HepG2 (cell line): ENCODE results near the gene CNOT10. TPM values are rescaled to one million over a fixed set of nuclear protein-coding genes. Genes with fewer than 3 reads are reported as not detected.

Experiments used
- ATAC-seq: fragments of 200-7000 bp; cut with Tn5 transposase; 3 replicates; pipeline ENCODE4 v1.9.1; 2020; ENCODE audit warnings: mild to moderate bottlenecking, moderate library complexity
- BruUV-seq: library from RNA; stranded (reverse); fragments of 400-500 nt; replicated peaks from 2 replicates; lab custom pipeline; 2021; lab: Mats Ljungman, UMichigan
- CTCF ChIA-PET: fragments of 300-600 bp; formaldehyde crosslinking; extraction: SDS; loops from one replicate; lab custom pipeline; 2021; ENCODE audit warnings: low total read pairs, inconsistent platforms, low intra/inter-chr PET ratio; lab: Yijun Ruan, JAX
- POLR2A ChIA-PET: fragments of 350-600 bp; sonication (Branson Sonifier 250); formaldehyde crosslinking; loops from one replicate; lab custom pipeline; 2020; ENCODE audit warnings: antibody characterized with exemption, inconsistent platforms; lab: Yijun Ruan, JAX
- DNase-seq: peaks from one replicate; pipeline ENCODE4 v3.0.0-alpha.2; 2015; ENCODE audit warnings: low spot score
- FAIRE-seq: peaks from 3 replicates; lab custom pipeline; 2011; peaks lifted over from hg19 to GRCh38; lab: Jason Lieb, UNC
- H2AFZ ChIP-seq: one replicate; pipeline ENCODE4 v1.6.1; 2011; ENCODE audit warnings: low read length, inconsistent platforms
- H3K27ac ChIP-seq: fragments of 300-600 bp; 3 replicates; pipeline ENCODE4 v1.8.0; 2011; ENCODE audit warnings: mixed run types, mild to moderate bottlenecking, mixed read lengths, low read length, inconsistent platforms; ENCODE audit not compliant: insufficient read depth; ENCODE audit errors: extremely low read length
- H3K27me3 ChIP-seq, 2 experiments: fragments of 200-600 bp in 1 of 2; 2 replicates in 1 of 2; 3 replicates in 1 of 2; pipeline versions ENCODE4 v1.6.0 to v1.8.0; 2011; ENCODE audit warnings: low read length in 2 of 2, mild to moderate bottlenecking in 2 of 2, moderate library complexity in 2 of 2, inconsistent platforms in 1 of 2; ENCODE audit not compliant: insufficient read depth in 2 of 2, control insufficient read depth in 1 of 2
- H3K36me3 ChIP-seq, 2 experiments: fragments of 200-600 bp in 1 of 2; replicated peaks in 1 of 2; 2 replicates in 1 of 2; 3 replicates in 1 of 2; pipeline versions ENCODE4 v1.5.1 to v1.8.0; 2011; ENCODE audit warnings: low read length in 2 of 2, inconsistent platforms in 1 of 2; ENCODE audit not compliant: insufficient read depth in 2 of 2, control insufficient read depth in 1 of 2
- H3K4me1 ChIP-seq: 2 replicates; pipeline ENCODE4 v1.5.1; 2012; ENCODE audit warnings: low read length, inconsistent platforms; ENCODE audit not compliant: insufficient read depth
- H3K4me2 ChIP-seq: 2 replicates; pipeline ENCODE4 v1.6.0; 2011; ENCODE audit warnings: low read depth, low read length, inconsistent platforms
- H3K4me3 ChIP-seq, 3 experiments: fragments of 200-600 bp in 1 of 3; sonication (generic), shearing (Covaris generic) in 1 of 3; replicated peaks in 1 of 3; 2 replicates each; pipeline ENCODE4 v1.5.1; 2011 to 2016; ENCODE audit warnings: low read length in 3 of 3, inconsistent platforms in 2 of 3, low read depth in 2 of 3, mild to moderate bottlenecking in 2 of 3, control low read depth in 1 of 3, mixed read lengths in 1 of 3; ENCODE audit not compliant: insufficient read depth in 1 of 3
- H3K79me2 ChIP-seq: one replicate; pipeline ENCODE4 v1.6.1; 2011; ENCODE audit warnings: low read length, inconsistent platforms; ENCODE audit not compliant: insufficient read depth
- H3K9ac ChIP-seq: 2 replicates; pipeline ENCODE4 v1.6.0; 2011; ENCODE audit warnings: mild to moderate bottlenecking, low read depth, low read length, inconsistent platforms; ENCODE audit not compliant: insufficient read depth
- H3K9me3 ChIP-seq: 2 replicates; pipeline ENCODE4 v1.5.1; 2012; ENCODE audit warnings: mild to moderate bottlenecking, low read length
- H4K20me1 ChIP-seq: 2 replicates; pipeline ENCODE4 v1.6.0; 2011; ENCODE audit warnings: inconsistent platforms, mild to moderate bottlenecking, low read length, moderate library complexity; ENCODE audit not compliant: insufficient read depth
- ATF3 ChIP-seq: sonication (generic); formaldehyde crosslinking; IDR thresholded peaks from 2 replicates; pipeline ENCODE4 v1.4.0; 2020; ENCODE audit warnings: missing genetic modification reagents
- HOXA9 ChIP-seq: sonication (generic); formaldehyde crosslinking; IDR thresholded peaks from 2 replicates; pipeline ENCODE4 v1.8.1; 2022; ENCODE audit warnings: missing genetic modification reagents, mild to moderate bottlenecking, moderate library complexity, borderline replicate concordance
- KLF6 ChIP-seq: IDR thresholded peaks from 2 replicates; pipeline ENCODE4 v1.8.0; 2016; ENCODE audit warnings: missing biosample characterization, missing genetic modification reagents
- LRRFIP1 ChIP-seq: sonication (generic); formaldehyde crosslinking; conservative IDR thresholded peaks from 2 replicates; pipeline ENCODE4 v1.4.0; 2020; ENCODE audit warnings: missing genetic modification reagents
- PBX2 ChIP-seq: IDR thresholded peaks from 2 replicates; pipeline ENCODE4 v1.6.1; 2016; ENCODE audit warnings: control low read depth
- TERF1 ChIP-seq: sonication (generic); formaldehyde crosslinking; IDR thresholded peaks from 2 replicates; pipeline ENCODE4 v1.8.0; 2022; ENCODE audit warnings: mild to moderate bottlenecking, missing genetic modification reagents, moderate library complexity
- ZFP91 ChIP-seq: sonication (generic); formaldehyde crosslinking; IDR thresholded peaks from 2 replicates; pipeline ENCODE4 v1.9.0; 2022; ENCODE audit warnings: missing genetic modification reagents, mild to moderate bottlenecking, borderline replicate concordance
- ZIK1 ChIP-seq: sonication (generic); formaldehyde crosslinking; IDR thresholded peaks from 2 replicates; pipeline ENCODE4 v1.5.0; 2020; ENCODE audit warnings: mild to moderate bottlenecking, low read depth, missing genetic modification reagents, borderline replicate concordance
- ZNF296 ChIP-seq: sonication (generic); formaldehyde crosslinking; conservative IDR thresholded peaks from 2 replicates; pipeline ENCODE4 v1.5.0; 2020; ENCODE audit warnings: mild to moderate bottlenecking, missing genetic modification reagents
- ZNF350 ChIP-seq: sonication (generic); formaldehyde crosslinking; IDR thresholded peaks from 2 replicates; pipeline ENCODE4 v1.4.0; 2020; ENCODE audit warnings: mild to moderate bottlenecking, low read depth, missing genetic modification reagents, borderline replicate concordance
- ZNF441 ChIP-seq: sonication (generic); formaldehyde crosslinking; IDR thresholded peaks from 2 replicates; pipeline ENCODE4 v1.7.0; 2021; ENCODE audit warnings: missing genetic modification reagents, borderline replicate concordance
- ZNF720 ChIP-seq: sonication (generic); formaldehyde crosslinking; IDR thresholded peaks from 2 replicates; pipeline ENCODE4 v1.4.0; 2020; ENCODE audit warnings: missing genetic modification reagents
- WGBS: methylation state at CpG from one replicate; pipeline ENCODE4 v1.1.6; 2017; ENCODE audit warnings: low lambda C conversion rate; 5-methylcytosine and 5-hydroxymethylcytosine counted together
- in situ Hi-C: cut with HindIII; loops from 2 replicates; pipeline ENCODE4 v1.10.0; 2017; ENCODE audit warnings: low pct_unique_long_range_greater_than_20kb; ENCODE audit not compliant: extremely low pct_ligation_motif_present
- intact Hi-C: fragments of 100-400 bp; cut with micrococcal nuclease; formaldehyde crosslinking; loops from one replicate; pipeline ENCODE4 v1.10.0; 2022; ENCODE audit not compliant: unreplicated experiment
- polyA plus RNA-seq, 8 experiments: library from polyadenylated mRNA; depleted of rRNA in 3 of 8; stranded (reverse) in 7 of 8; unstranded in 1 of 8; fragments of >200 nt; fragmentation: Illumina TruSeq in 4 of 8; extraction: Trizol in 4 of 8; gene quantifications; 2 replicates each; pipeline versions ENCODE4 v1.2.1 to v1.2.3, GENCODE V29; 2011 to 2016; ENCODE audit warnings: low read depth in 4 of 8, missing spikeins in 1 of 8, mixed read lengths in 1 of 8; ENCODE audit not compliant: insufficient read depth in 1 of 8
- total RNA-seq, 5 experiments: library from RNA; depleted of rRNA; stranded (reverse); fragments of >200 nt; fragmentation: Illumina TruSeq; extraction: Trizol; gene quantifications; 2 replicates each; pipeline ENCODE4 v1.2.3, GENCODE V29; 2016; ENCODE audit warnings: low read depth in 1 of 5

Gene CNOT10
- total and polyA plus RNA-seq, 2 of the 13 experiments (the other 11 are each of a cell fraction or from before 2014, with no cell fraction given): 21.2 to 34.1 TPM

GRCh38 chr3:32816439-32817256 lies 131.7 kb downstream of the CNOT10 start:
- intact Hi-C loops: loop anchor here (1.0 to 2.0 kb wide), 3 partner anchors 35 to 246 kb away; partner anchors contain the start of gene DYNC1LI1
- TSS peak; percentile 63 for BruUV-seq
- TF ChIP-seq LRRFIP1 (CRISPR knock-in tag) (no peak), PBX2 (no peak), ZNF720 (CRISPR knock-in tag) (0 out of 2 replicates have a peak, but pooled peaks have one; percentile 28), ZFP91 (peak; percentile 39; the same call in 1 of the 2 replicates), ATF3 (no peak), ZNF441 (CRISPR knock-in tag) (no peak), ZNF350 (CRISPR knock-in tag) (peak; percentile 54), ZIK1 (peak; percentile 36; the same call in 1 of the 2 replicates), TERF1 (CRISPR knock-in tag) (no peak), HOXA9 (CRISPR knock-in tag) (peak; percentile 69; the same call in 1 of the 2 replicates), KLF6 (CRISPR knock-in tag) (no peak; the same call in 1 of the 2 replicates), ZNF296 (CRISPR knock-in tag) (0 out of 2 replicates have a peak, but pooled peaks have one; percentile 47)

More at GRCh38 chr3:32816439-32817256, 131.7 kb downstream of the CNOT10 start:
- peak overlapping the region; percentile 94 for H3K4me2 ChIP-seq
- peak overlapping the region; percentile 94 to 98 (median 94) for H3K4me3 ChIP-seq
- ATAC-seq (peak; percentile 76), FAIRE-seq (peak; percentile 40), DNase-seq (peak; percentile 95)
- H3K79me2 ChIP-seq: peaks cover 86% of the 10 kb centered on the region
- ChIA-PET POLR2A (interaction anchor here (0.9 to 5.6 kb wide), 12 partner anchors 18 to 624 kb away, joined by 3 to 36 read pairs (median 5); no protein-coding TSS in a partner anchor), CTCF (interaction anchor here (1.5 kb wide), 1 partner anchor 35 kb away, joined by 5 read pairs; no protein-coding TSS in a partner anchor)
- peaks cover 10 to 25% of the 10 kb centered on the region in 2 experiments for H3K36me3 ChIP-seq
- in situ Hi-C loops: loop anchor here (5.0 kb wide), 1 partner anchor 34 kb away; no protein-coding TSS in a partner anchor
- WGBS: 1% methylated on average over 22 of the region's 85 CpGs
- peaks cover 0 to 6% of the 10 kb centered on the region in 2 experiments; a peak in 1 of 5 replicates for H3K27me3 ChIP-seq
- H3K4me1 ChIP-seq: peaks cover 35% of the 10 kb centered on the region
- H4K20me1 ChIP-seq: peaks cover 41% of the 10 kb centered on the region
- H3K27ac ChIP-seq: peak overlapping the region; percentile 99
- no peak overlapping the region for H2AFZ ChIP-seq
- peak overlapping the region; percentile 95 for H3K9ac ChIP-seq
- H3K9me3 ChIP-seq: no peaks in the 10 kb centered on the region
